ENCODE measurements around the gene CAMTA1.

The CAMTA1 gene

DNA sequence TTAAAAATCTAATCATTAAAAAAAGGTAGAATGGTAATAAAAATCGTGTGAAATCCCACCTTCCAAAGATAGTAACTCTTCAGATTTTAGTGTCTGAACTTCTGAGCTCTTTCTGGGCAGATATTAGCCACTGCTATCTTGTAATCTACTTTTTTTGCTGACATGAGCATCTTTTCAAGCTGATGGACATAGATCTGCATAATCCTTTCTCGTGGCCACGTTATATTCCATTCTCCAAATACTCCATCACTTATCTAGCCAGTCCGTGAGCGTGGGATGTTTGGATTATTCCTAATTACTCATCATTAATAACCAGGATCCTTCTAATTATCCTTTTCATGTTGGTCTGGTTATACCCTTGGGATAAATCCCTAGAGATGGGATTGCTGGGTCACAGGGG lies 731.7 kb downstream of the CAMTA1 start:
- DNase-seq (ENCODE audit: low read depth): no peak

DNA sequence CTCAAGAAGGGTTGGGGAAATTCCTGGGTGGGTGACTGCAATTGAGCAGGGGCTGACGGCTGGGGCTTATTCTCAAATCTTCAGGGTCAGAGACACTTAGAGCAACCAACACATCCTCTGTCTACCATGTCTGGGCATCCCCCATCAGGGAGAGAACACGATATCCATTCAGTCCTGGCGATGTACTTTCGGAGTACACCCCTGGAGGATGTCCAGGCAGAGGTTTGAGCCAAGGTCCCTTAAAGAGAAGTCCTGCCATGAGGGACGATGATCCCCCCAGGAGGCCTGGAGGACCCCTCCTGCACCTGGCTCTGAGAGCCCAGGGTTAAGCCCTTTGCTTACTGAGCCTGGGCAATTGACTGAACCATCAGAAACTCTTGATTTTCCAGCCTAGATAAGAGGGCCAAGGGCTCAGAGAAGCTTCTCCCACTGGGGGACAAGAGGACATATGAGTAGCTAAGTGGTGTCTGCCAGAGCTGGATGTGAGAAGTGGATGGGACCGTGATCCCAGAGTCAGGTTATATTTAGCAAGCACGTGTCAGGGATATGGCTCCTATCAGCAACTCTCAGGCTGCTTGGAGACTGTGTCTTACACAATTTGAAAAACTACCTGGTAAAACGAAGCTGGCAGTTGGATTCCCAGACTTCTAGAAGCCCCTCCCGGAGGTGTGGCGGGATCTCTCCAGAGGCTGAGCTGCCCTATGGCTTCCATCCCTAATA lies 732.5 kb downstream of the CAMTA1 start:
- no peak for DNase-seq (ENCODE audit: low read depth)

GRCh38 chr1:7518411-7518810 lies 733.2 kb downstream of the CAMTA1 start:
- no peak for DNase-seq (ENCODE audit: low read depth)

DNA sequence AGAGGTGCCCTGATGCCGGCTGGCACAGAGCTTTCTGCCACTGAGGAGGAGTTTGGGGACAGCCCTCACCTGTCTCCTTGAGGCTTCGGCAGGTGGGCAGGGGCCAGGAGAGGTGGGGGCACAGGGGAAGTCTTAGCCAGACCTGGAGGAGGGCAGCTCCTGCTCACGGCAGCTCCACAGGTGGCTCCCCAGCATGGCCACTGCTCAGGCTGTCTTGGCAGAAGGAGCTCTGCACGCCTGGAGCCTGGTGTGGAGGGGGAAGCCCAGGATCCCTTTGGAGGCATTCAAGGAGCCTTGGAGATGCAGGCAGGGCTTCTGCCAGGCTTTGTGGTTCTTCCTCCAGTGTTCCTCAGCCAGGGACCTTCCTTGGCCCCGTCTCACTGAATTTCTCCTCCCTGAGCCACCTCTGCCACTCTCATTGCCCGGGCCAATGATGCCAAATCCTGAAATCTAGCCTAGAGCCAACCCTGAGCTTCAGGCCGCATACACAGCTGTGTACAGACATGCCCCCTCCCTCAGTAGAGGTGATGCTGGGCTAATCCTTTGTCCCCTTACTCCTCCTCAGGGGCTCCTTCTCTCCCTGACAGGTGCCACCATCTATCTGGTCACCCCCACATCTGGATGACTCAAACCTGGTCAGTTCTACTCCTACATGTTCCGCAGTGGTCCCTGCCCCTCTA lies 734.1 kb downstream of the CAMTA1 start:
- DNase-seq (ENCODE audit: low read depth): no peak

DNA sequence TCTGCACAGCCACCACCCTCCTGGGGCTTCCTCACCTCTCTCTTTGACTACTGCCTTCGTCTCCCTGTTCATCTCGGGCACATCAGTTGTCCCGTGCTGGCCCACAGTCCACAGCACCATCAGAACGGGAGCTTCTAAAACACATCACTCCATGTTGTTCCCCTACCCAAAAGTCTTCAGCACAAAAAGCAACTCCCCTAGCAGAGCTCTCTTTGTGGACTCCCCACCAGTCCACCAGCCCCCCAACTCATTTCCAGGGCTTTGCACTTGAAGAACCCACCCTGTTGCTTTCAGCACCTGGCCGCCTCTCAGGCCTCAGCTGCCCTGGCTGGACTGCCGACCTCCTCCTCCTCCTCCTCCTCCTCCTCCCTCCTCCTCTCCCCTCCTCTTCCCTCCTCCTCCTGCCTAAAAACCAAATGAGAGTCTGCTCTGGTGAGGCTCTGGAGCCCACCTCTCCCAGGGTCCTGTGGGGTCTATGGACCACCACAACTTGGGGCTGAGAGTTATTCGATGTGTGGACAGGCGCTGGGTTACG lies 734.7 kb downstream of the CAMTA1 start:
- no peak for DNase-seq (ENCODE audit: low read depth)

DNA sequence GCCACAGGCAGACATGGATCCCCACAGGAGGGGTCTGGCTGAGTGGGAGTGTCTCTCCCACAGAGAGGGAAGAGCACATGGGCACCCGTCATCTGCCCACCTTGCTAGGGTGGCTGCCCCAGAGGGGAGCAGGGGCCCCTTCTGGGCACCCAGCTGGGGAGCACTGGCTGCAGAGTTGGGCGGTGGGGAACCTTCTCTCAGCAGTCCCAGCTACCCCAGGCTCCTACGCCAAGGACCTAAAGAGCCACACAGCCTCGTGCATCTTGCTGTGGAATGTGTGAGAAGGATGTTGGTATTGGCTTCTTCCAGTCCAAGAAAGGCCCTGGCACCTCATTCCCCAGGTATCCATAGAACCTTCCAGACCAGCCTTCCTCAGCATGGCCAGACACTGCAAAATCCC lies 735.2 kb downstream of the CAMTA1 start:
- DNase-seq (ENCODE audit: low read depth): no peak

- DNase-seq (ENCODE audit: low read depth): no peak
Measured at GRCh38 chr1:7524341-7525337, 739.4 kb downstream of the CAMTA1 start.

- DNase-seq (ENCODE audit: low read depth): no peak
Measured at GRCh38 chr1:7525338-7526063, 740.2 kb downstream of the CAMTA1 start.

GRCh38 chr1:7526196-7526866 lies 741.1 kb downstream of the CAMTA1 start:
- DNase-seq (ENCODE audit: low read depth): no peak

- DNase-seq (ENCODE audit: low read depth): no peak
Measured at GRCh38 chr1:7526867-7527732, 741.8 kb downstream of the CAMTA1 start.

GRCh38 chr1:7527733-7528045 lies 742.4 kb downstream of the CAMTA1 start:
- no peak for DNase-seq (ENCODE audit: low read depth)

DNA sequence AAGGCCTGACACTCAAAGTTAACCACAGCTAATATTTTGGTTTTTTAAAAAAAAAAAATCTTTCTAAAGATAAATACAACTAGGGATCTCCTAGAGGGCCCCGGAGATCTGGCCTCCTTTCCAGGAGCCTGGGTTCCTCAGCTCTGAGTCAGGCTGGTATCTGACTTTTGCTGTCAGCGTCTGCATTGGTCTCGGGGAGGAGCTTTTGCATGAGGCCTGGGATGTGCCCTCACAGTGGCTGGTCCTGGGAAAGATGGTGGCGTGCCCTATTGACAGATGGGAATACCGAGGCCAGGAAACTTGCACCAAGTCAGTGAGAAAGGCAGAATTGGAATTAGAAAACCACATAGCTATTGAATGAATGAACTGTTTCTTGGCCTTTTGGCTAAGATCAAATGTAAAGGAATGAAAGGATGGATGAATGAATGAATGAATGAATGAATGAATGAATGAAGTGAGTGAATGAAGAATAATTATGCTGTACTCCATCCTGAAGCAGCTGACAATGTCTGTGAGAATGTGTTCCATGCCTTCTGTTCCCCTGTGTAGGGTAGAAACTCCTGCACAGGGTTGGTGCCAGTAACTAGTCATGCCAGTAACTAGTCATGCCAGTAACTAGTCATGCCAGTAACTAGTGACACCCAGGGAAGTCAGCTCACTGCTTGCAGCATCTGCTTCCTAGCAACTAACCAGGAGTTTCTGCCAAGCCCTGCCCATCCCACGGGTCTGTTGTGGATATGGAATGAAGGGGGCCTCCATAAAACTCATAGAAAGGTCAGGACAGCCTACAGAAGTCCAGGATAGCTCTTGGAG lies 743.3 kb downstream of the CAMTA1 start:
- DNase-seq (ENCODE audit: low read depth): no peak

DNA sequence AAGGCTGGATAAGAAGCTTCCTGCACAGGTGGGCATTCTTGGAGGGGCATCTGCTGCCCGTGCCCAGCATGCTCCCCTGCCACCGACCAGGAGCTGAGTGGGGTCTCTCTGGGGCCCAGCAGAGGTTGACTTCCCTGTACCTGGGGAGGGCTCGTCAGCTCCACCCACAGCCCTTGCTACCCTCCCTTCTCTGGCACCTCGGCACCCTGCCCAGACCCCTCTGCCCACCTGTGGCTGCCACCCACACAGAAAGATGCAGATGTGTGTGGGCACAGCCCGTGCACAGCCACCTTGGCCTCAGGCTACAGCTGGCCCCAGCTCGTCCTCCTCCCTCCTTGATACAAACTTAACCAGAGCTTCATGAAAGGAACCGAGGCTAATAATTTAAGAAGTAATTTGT lies 744.7 kb downstream of the CAMTA1 start:
- DNase-seq (ENCODE audit: low read depth): no peak

GRCh38 chr1:7531562-7532340 lies 746.5 kb downstream of the CAMTA1 start:
- no peak for DNase-seq (ENCODE audit: low read depth)

DNA sequence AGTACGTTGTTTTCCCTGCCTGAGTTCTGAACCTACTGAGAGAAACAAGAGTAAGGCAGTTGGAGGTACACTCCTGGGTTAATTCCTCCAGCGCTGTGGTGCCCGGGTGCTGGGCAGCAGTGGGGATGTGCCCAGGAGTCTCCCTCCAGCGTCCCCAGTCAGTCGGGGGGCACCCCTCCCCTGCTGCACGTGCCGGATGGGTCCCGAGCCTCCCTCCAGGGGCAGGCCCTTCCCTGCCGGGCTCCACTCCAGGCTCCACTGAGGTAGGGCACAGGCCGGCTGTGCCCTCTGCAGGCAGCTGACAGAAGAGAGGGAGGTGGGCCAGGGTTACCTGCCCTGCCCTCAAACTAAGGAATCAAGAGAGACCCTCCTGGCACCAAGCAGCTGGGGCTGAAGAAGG lies 747.8 kb downstream of the CAMTA1 start:
- no peak for DNase-seq (ENCODE audit: low read depth)

DNA sequence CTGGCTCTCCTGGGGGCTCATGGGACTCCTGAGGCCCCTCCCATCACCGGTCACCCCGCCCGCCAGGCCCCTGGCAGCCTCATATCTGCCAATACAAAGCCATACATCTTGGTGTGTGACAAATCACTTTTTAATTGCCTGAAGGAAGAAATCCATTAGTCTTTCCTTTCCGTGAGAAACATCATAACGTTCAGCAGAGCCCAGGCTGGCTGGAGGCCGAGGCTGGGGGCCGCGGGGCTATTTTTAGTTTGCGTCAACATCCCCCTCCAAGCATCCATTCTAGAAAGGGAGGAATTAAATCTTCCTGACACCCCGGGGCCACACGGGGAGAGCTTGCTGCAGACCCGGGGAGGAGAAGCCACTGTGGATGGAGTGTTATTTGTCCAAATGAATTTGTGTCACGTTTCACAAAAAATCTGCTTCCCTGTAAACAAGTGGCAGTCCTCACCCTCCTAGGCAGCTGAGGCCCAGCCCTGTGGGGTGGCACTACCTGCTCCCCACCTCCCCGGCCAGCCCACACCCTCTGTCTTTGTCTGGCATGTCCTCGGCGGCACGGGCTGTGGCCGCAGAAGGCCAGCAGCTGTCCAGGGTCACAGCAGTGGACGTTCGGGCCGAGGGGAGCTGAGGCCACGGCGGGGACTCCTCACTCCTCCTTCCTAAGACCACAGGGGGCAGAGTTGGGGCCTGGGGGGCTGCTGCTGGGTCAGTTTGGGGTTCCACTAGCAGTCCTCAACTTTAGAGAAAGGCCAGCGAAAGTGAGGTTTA lies 749.0 kb downstream of the CAMTA1 start:
- DNase-seq (ENCODE audit: low read depth): no peak

GRCh38 chr1:7535016-7535415 lies 749.8 kb downstream of the CAMTA1 start:
- DNase-seq (ENCODE audit: low read depth): no peak
